HG02610 (cell line): ENCODE data around the gene PRC1.
A peak's percentile ranks its signal among the peaks of the same experiment; 100 is the strongest.
"Not testable (repeated sequence)": the region's sequence is repeated elsewhere in the genome, so short reads cannot be mapped to it uniquely, and the experiment has no call there.

Experiments used
- ATAC-seq: cut with Tn5 transposase; IDR thresholded peaks from one replicate; pipeline ENCODE4 v1.9.1; 2021; ENCODE audit warnings: mild to moderate bottlenecking, moderate library complexity; ENCODE audit not compliant: unreplicated experiment

PRC1 gene

GRCh38 chr15:90994417-90995311, at the start of gene PRC1:
Gene PRC1, minus strand, starts transcription at chr15:90994535. Its CDS starts 118 bp downstream, at chr15:90994417.
- peak; percentile 95 for ATAC-seq

DNA sequence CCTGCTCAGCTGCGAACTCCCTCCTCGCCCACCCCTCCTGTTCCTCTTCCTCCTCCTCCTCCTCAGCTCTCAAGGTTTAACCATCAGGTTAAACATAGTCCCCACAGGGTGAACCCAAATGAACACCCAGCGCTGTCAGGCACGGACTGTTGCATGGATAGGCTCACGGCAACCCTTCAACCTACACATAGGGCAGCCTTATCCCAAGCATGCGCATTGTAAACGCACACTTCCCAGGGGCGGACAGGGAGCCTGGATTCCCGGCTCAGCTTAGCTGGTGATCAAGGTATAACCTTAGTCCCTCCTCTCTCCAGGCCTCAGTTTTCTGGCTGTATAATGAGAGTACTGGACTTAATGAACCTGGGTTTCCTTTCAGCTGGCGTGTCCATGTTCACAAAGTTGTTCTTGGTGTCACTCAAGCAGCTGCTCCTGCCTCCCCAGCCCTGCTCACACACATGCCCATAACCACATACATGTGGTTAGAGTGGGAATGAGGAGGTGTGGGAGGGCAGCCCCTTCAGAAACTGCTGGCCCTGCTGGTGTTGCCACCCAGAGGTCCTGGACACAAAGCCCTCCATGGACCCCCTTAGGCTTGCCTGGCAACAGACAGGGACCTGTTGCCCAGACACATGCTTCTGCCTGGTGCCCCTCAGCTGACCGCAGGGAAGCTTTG, 49.0 kb upstream of the PRC1 start:
- ATAC-seq, result no peak

DNA sequence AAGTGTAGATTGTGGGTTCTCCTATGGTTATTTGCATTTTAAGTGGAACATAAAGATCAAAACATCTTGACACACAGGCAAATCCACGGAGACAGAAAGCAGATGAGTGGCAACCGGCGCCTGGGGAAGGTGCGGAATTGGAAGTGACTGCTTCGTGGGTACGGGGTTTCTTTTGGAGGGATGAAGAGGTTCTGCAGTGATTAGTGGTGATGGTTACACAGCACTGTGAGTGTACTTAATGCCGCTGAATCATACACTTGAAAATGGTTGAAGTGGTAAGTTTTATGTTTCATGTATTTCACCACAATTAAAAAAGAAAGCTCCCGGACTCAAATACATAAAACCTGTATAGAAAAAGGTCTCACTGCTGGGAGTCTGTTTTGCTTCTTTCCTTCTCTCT, 46.5 kb upstream of the PRC1 start:
- no peak for ATAC-seq

DNA sequence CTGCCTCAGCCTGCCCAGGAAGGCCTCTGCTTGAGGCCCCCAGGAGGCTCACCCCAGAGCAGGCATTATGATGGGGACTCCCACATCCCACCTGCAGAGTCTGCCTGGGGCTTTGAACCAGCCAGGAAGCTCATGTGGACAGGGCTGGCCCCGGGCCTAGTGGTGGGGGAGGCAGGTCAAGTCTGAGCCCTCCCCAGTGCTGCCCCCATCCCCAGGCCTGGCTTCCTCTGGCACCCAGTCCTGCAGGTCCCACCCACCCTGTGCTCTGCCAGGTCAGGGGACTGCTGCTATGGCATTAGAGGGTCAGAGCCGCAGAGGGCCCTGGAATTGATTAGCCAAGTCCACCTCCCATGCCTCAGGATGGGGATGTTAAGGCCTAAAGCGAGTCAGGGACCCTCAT, 45.7 kb upstream of the PRC1 start:
- ATAC-seq, result no peak

GRCh38 chr15:91032919-91033803, 38.8 kb upstream of the PRC1 start:
- no peak for ATAC-seq

DNA sequence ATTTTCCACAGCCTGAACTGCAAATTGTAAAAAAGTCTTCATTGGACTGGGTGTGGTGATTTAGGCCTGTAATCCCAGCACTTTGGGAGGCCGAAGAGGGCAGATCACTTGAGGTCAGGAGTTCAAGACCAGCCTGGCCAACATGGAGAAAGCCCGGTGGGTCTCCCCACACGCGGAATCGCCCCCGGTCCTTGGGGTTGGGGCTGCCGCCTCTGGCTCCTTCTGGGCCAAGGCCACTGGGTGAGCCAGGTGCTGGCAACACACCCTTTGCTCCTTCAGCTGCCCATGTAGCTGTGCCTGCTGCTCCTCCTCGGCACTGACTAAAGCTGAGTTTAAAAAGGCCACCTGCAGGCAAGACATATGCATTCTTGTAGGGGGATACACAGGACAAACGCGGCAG, 37.5 kb upstream of the PRC1 start:
- ATAC-seq, result no peak

DNA sequence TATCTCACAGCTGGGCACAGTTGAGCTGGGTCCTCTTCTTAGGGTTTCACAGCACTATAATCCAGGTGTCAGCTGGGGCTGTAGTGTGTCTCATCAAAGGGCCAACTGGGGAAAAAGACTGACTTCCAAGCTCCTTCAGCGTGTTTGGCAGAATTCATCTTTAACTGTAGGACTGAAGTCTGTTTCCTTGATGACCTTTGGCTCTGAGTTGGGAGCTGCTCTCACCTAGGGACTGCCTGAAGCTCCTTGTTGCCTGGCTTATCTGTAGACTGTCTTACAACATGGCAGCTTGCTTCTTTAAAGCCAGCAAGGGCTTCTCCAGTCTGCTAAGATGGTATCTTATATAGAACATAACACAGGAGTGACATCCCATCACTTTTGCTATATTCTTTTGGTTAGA, 33.3 kb upstream of the PRC1 start:
- no peak for ATAC-seq

DNA sequence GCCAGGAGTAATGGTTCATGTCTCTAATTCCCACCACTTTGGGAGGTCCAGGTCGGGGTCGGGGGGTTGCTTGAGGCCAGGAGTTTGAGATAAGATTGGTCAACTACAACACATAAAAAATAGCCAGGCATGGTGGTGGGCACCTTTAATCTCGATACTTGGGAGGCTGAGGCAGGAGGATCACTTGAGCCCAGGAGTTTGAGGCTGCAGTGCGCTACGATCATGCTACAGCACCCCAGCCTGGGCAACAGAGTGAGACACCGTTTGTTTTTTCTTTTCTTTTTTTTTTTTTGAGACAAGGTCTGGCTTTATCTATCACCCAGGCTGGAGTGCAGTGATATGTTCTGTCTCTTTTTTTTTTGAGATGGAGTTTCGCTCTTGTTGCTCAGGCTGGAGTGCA, 29.4 kb upstream of the PRC1 start:
- no peak for ATAC-seq

GRCh38 chr15:91022832-91023129, 28.4 kb upstream of the PRC1 start:
- ATAC-seq, result no peak

DNA sequence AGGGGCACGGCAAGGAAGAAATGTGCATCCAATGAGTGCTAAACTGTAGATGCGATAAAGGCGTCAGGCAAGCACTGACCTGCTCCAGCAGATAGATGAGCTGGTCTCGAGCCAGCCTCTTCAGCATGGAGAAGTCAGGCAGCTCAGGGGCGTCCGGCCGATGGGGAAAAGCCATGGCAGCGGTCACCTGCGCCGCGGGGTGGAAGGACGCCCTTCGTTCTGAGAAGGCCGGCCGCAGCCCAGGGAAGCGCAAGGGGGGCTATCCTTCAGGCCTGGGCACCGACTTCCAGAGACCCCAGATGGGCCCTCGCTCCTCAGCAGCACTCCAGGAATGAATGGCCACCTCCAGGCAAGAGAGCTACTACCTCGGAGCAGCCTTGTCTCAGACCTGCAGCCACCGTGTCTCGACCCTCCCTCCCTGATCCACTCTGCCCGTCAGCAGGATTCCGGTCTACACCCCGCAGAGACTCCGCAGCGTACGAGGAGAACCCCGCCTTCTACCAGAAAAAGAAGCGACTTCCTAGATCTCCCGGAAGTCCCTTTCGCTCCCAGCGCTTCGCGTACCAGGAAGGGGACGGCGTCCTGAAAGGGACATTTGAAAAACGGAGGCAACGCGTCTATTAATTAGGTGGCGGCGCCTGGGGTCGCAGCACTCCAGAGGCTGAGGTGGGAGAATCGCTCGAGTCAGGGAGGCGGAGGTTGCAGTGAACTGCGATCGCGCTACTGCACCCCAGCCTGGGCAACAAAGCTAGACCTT, 27.9 kb upstream of the PRC1 start, which contains the start of gene VPS33B:
Gene VPS33B, minus strand, starts transcription at position 520 of the 757 bp plus-strand sequence. Its CDS starts 345 bp downstream, at position 175.
- ATAC-seq, result peak; percentile 68

DNA sequence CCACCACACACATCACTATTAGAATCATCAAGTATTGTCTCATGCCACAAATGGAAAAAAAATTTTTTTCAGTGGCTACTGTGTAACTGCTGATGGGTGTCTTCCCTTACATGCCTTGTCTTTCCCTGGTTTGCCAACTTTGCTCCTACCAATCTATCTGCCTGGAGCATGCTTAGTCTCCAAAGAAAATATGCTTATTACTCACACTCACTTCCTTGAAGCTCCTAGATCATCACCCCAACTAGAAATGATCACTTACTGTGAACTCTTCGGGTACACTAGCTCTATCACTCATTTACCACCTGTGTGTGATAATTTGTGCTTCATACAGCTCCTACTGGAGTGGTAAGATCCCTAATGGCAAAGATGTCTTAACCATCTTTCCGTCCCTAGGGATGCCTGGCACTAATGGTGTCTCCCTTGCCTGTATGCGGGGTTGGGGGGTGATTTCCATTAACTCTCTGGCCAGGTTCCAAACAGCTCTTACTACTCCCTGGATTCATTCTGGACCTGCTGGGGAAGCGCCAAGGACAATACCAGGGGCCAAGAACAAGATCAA, 27.3 kb upstream of the PRC1 start:
- no peak for ATAC-seq

GRCh38 chr15:91018158-91018557, 23.8 kb upstream of the PRC1 start:
- peak; percentile 48 for ATAC-seq

GRCh38 chr15:91017716-91018115, 23.4 kb upstream of the PRC1 start:
- no peak for ATAC-seq

- not testable (repeated sequence) for ATAC-seq
Measured at GRCh38 chr15:91013701-91014100, 19.4 kb upstream of the PRC1 start.

DNA sequence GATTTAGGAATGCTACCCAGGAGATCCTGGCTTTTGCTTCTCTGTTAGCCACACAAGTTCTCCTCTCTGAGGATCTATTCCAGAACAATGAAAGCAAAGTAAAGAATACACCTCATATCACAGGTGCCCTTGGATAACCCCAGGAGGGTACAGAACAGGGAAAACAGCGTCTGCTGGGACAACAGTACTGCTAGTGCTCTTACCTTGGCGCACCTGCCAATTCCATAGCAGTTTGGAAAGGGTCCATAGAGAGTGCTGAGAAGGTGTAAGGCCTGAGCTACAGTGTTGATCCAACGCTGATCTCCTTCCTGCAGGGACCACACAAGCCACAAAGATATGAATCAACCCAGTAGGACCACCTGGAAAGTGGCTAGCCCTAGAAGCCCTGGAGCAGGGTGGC, 12.9 kb upstream of the PRC1 start:
- ATAC-seq, result no peak

DNA sequence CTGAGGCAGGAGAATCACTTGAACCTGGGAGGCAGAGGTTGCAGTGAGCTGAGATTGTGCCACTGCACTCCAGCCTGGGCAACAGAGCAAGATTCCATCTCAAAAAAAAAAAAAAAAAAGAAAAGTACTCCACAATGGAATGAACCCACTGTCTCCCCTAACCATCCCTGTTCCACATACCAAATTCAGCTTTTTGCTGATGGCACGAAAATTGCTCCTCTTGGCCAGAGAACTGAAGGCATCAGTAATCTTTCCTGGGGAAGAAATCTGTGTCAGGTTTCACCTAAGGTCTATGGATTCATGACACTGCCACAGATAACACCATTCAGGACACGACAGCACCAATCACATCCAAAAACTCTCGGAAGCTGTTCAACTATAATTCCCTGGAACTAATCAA, 6.9 kb upstream of the PRC1 start:
- ATAC-seq, result no peak

DNA sequence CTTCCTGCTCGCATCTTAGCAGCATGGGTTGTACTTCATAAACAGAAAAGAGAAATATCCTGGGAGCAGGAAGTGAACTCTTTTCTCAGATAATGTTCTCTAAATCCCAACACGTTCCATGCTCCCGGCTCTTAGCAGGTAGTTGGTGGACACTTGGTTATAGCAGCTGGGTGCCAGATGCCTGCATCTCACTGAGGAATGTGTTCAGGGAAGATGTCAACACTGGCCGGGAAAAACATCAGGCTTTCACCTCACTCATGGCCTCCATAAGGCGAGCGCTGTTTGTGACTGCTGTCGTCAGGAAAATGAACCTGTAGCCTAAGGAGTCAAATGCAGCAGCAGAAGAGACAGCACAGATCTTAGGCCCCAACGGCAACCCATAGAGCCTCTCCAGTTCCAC, 4.4 kb upstream of the PRC1 start:
- ATAC-seq, result no peak

GRCh38 chr15:90994059-90994416, 297 bp downstream of the PRC1 start:
- ATAC-seq, result peak; percentile 11

GRCh38 chr15:90991587-90992285, 2.6 kb downstream of the PRC1 start:
- ATAC-seq, result no peak

- no peak for ATAC-seq
Measured at GRCh38 chr15:90990446-90990845, 3.9 kb downstream of the PRC1 start.
